GM12872 (cell line): Measurements from ENCODE around the gene COL6A6.

Source experiments
- TF ChIP-seq, protein P1 (sequence below): IDR thresholded peaks from 3 replicates; pipeline ENCODE4 v1.5.1; 2011; ENCODE audit warnings: low read depth, mild to moderate bottlenecking, low read length, moderate library complexity; ENCODE audit not compliant: insufficient read depth

COL6A6 gene

GRCh38 chr3:130557336-130558035, 40.5 kb downstream of the COL6A6 start:
- TF ChIP-seq, protein P1, sequence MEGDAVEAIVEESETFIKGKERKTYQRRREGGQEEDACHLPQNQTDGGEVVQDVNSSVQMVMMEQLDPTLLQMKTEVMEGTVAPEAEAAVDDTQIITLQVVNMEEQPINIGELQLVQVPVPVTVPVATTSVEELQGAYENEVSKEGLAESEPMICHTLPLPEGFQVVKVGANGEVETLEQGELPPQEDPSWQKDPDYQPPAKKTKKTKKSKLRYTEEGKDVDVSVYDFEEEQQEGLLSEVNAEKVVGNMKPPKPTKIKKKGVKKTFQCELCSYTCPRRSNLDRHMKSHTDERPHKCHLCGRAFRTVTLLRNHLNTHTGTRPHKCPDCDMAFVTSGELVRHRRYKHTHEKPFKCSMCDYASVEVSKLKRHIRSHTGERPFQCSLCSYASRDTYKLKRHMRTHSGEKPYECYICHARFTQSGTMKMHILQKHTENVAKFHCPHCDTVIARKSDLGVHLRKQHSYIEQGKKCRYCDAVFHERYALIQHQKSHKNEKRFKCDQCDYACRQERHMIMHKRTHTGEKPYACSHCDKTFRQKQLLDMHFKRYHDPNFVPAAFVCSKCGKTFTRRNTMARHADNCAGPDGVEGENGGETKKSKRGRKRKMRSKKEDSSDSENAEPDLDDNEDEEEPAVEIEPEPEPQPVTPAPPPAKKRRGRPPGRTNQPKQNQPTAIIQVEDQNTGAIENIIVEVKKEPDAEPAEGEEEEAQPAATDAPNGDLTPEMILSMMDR, result no peak

DNA sequence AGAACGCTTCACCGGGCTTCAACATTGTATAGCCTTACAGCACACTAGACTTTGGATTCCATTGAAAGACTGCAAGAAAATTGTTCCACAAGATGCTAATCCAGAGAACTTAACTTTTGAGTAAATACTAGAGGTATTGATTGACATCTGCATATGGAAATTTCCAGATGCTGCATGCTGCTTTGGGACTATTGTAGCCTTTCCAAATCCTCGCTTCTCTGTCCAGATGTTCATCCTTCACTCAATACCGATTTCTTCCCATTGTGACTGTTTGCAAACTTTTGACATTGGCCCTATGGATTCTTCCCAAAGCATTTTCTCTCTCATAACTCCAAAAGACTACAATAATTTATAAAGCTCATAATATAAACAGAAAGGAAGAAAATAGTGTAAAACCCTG, 41.4 kb downstream of the COL6A6 start:
- TF ChIP-seq, protein P1, result no peak

DNA sequence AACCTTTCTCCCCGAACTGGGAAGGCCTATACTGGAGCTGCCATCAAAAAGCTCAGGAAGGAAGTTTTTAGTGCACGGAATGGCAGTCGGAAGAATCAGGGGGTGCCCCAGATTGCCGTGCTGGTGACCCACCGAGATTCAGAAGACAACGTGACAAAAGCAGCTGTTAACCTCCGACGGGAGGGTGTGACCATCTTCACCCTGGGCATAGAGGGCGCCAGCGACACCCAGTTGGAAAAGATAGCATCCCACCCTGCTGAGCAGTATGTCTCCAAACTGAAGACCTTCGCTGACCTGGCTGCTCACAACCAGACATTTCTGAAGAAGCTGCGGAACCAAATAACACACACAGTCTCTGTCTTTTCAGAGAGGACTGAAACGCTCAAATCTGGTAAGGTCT, 48.2 kb downstream of the COL6A6 start:
- TF ChIP-seq, protein P1, result no peak
